C4-2B (cell line): ENCODE measurements around the gene PHYHIPL.

Experiments
- H3K27ac ChIP-seq: fragments of 450-650 bp; 2 replicates; pipeline ENCODE4 v1.5.1; 2017
- CTCF ChIP-seq: fragments of 450-650 bp; conservative IDR thresholded peaks from 2 replicates; pipeline ENCODE4 v1.5.1; 2017; ENCODE audit warnings: mild to moderate bottlenecking
- ZFX ChIP-seq: fragments of 450-650 bp; IDR thresholded peaks from 2 replicates; pipeline ENCODE4 v1.6.1; 2017

Gene PHYHIPL

GRCh38 chr10:59176241-59177030 lies at the start of gene PHYHIPL:
Gene PHYHIPL (plus strand): TSS chr10:59176643. CDS start chr10:59176854, 211 bp downstream.
- TF ChIP-seq CTCF = no peak
- no peak for TF ChIP-seq ZFX
- H3K27ac ChIP-seq = no peak within 1 kb of the TSS

- H3K27ac ChIP-seq = no peak overlapping the region
- no peak for TF ChIP-seq ZFX
- no peak for TF ChIP-seq CTCF
These were observed 49.5 kb upstream of the PHYHIPL start for GRCh38 chr10:59126991-59127390.

GRCh38 chr10:59127991-59128390 lies 48.5 kb upstream of the PHYHIPL start:
- TF ChIP-seq CTCF = no peak
- no peak overlapping the region for H3K27ac ChIP-seq

GRCh38 chr10:59129867-59130266 lies 46.6 kb upstream of the PHYHIPL start:
- no peak for TF ChIP-seq ZFX

GRCh38 chr10:59131666-59132065 lies 44.8 kb upstream of the PHYHIPL start:
- H3K27ac ChIP-seq = no peak overlapping the region
- TF ChIP-seq ZFX (no peak), CTCF (no peak)

More at GRCh38 chr10:59129867-59130266, 46.6 kb upstream of the PHYHIPL start:
- no peak overlapping the region for H3K27ac ChIP-seq

- H3K27ac ChIP-seq = no peak overlapping the region
- TF ChIP-seq ZFX = no peak
- TF ChIP-seq CTCF = no peak
These were observed 42.4 kb upstream of the PHYHIPL start for GRCh38 chr10:59133841-59134593.

- TF ChIP-seq CTCF (no peak), ZFX (no peak)
- no peak overlapping the region for H3K27ac ChIP-seq
These were observed 41.7 kb upstream of the PHYHIPL start for GRCh38 chr10:59134785-59135184.
